K562 (cell line): ENCODE results near the gene NACC1. TPM values are rescaled to one million over a fixed set of nuclear protein-coding genes. Genes with fewer than 3 reads are reported as not detected.
A peak's percentile ranks its signal among the peaks of the same experiment; 100 is the strongest.

ENCODE experiments used
- ATF4 ChIP-seq: fragments of 450-650 bp; formaldehyde crosslinking; IDR thresholded peaks from 2 replicates; pipeline ENCODE4 v1.4.0; 2022; ENCODE audit warnings: mild to moderate bottlenecking, moderate library complexity
- CREB5 ChIP-seq: fragments of 250-450 bp; sonication (Bioruptor Pico); IDR thresholded peaks from 2 replicates; pipeline ENCODE4 v1.5.0; 2020; ENCODE audit warnings: mild to moderate bottlenecking
- EHMT2 ChIP-seq: fragments of 450-650 bp; IDR thresholded peaks from 2 replicates; pipeline ENCODE4 v1.6.1; 2018; ENCODE audit warnings: antibody characterized with exemption
- FIP1L1 ChIP-seq: fragments of 200-400 bp; formaldehyde crosslinking; IDR thresholded peaks from 2 replicates; pipeline ENCODE4 v1.6.1; 2018; ENCODE audit warnings: mild to moderate bottlenecking, low read depth, low read length; ENCODE audit not compliant: poor library complexity, severe bottlenecking
- FOSL1 ChIP-seq: fragments of 200-800 bp; sonication (Bioruptor generic); conservative IDR thresholded peaks from 2 replicates; pipeline ENCODE4 v1.6.1; 2016; ENCODE audit warnings: missing genetic modification characterization, missing compliant biosample characterization
- GATAD2A ChIP-seq: fragments of 450-650 bp; IDR thresholded peaks from 2 replicates; pipeline ENCODE4 v1.6.1; 2017
- MLLT1 ChIP-seq, 2 experiments: fragments of 450-650 bp; IDR thresholded peaks; 2 replicates each; pipeline ENCODE4 v1.6.1; 2016
- MTA2 ChIP-seq: fragments of 450-650 bp; IDR thresholded peaks from 2 replicates; pipeline ENCODE4 v1.6.1; 2016; ENCODE audit warnings: low read depth
- NFRKB ChIP-seq: fragments of 450-650 bp; IDR thresholded peaks from 2 replicates; pipeline ENCODE4 v1.6.1; 2016; ENCODE audit warnings: low read depth
- PBX2 ChIP-seq, 2 experiments: IDR thresholded peaks in 1 of 2; conservative IDR thresholded peaks in 1 of 2; 2 replicates each; pipeline ENCODE4 v1.6.1; 2016; ENCODE audit warnings: low read depth in 2 of 2, mild to moderate bottlenecking in 1 of 2, missing compliant biosample characterization in 1 of 2, missing genetic modification characterization in 1 of 2, moderate library complexity in 1 of 2
- SMARCC2 ChIP-seq: fragments of 450-650 bp; IDR thresholded peaks from 2 replicates; pipeline ENCODE4 v1.6.1; 2017; ENCODE audit warnings: antibody characterized with exemption, moderate library complexity, mild to moderate bottlenecking, low read depth
- SRSF9 ChIP-seq: fragments of 200-400 bp; formaldehyde crosslinking; IDR thresholded peaks from 2 replicates; pipeline ENCODE4 v1.6.1; 2017; ENCODE audit warnings: low read depth, low read length, borderline replicate concordance
- VEZF1 ChIP-seq: fragments of 200-800 bp; sonication (Bioruptor generic); IDR thresholded peaks from 2 replicates; pipeline ENCODE4 v1.6.1; 2017; ENCODE audit warnings: missing genetic modification characterization, missing compliant biosample characterization
- ZBTB49 ChIP-seq: sonication (generic); formaldehyde crosslinking; IDR thresholded peaks from 2 replicates; pipeline ENCODE4 v1.8.0; 2022; ENCODE audit warnings: missing genetic modification reagents, mild to moderate bottlenecking, borderline replicate concordance
- ZNF668 ChIP-seq: fragments of 250-450 bp; sonication (Bioruptor Pico); IDR thresholded peaks from 2 replicates; pipeline ENCODE4 v1.8.0; 2022; ENCODE audit warnings: mild to moderate bottlenecking, inconsistent platforms
- ZNF75A ChIP-seq: fragments of 450-650 bp; formaldehyde crosslinking; IDR thresholded peaks from 2 replicates; pipeline ENCODE4 v1.4.0; 2020; ENCODE audit warnings: mild to moderate bottlenecking
- polyA plus RNA-seq, 8 experiments: library from polyadenylated mRNA; depleted of rRNA in 4 of 8; stranded (reverse) in 5 of 8; unstranded in 3 of 8; fragments of >200 nt; fragmentation: Nextera tagmentation in 2 of 8; fragmentation: Illumina TruSeq in 1 of 8; extraction: Ambion mirVana in 2 of 8; extraction: Trizol in 1 of 8; gene quantifications; 2 replicates each; pipeline versions ENCODE4 v1.2.1 to v1.2.3, GENCODE V29; 2011 to 2014; ENCODE audit warnings: inconsistent platforms in 1 of 8, missing spikeins in 1 of 8
- total RNA-seq, 7 experiments: library from RNA; depleted of rRNA in 6 of 7; stranded (reverse); fragments of >200 nt in 6 of 7; fragmentation: Illumina TruSeq in 2 of 7; extraction: Trizol in 2 of 7; gene quantifications; 2 replicates each; pipeline versions ENCODE4 v1.2.1 to v1.2.3, GENCODE V29; 2011 to 2021; ENCODE audit warnings: low replicate concordance in 1 of 7

The NACC1 gene
- total and polyA plus RNA-seq, 9 of the 15 experiments (the other 6 are each of a cell fraction or from before 2014, with no cell fraction given), result 0.04 to 96.6 (median 25.8) TPM

GRCh38 chr19:13164343-13165161 is 46.5 kb downstream of the NACC1 start (continued):
- TF ChIP-seq ZBTB49 (CRISPR knock-in tag) (no peak), FOSL1 (0 out of 2 replicates have a peak, but pooled peaks have one; percentile 36), MTA2 (no peak), FIP1L1 (no peak), VEZF1 (CRISPR knock-in tag) (no peak), ZNF668 (no peak), SRSF9 (no peak), CREB5 (CRISPR knock-in tag) (0 out of 2 replicates have a peak, but pooled peaks have one; percentile 32), EHMT2 (no peak), ZNF75A (no peak), NFRKB (peak; percentile 55), MLLT1 (IDR thresholded peaks at IDR 0.05) (no peak), ATF4 (no peak), GATAD2A (peak; percentile 60; the same call in 1 of the 2 replicates), PBX2 (CRISPR knock-in tag; IDR thresholded peaks at IDR 0.05; ENCODE audit: low read depth) (no peak), PBX2 (tag; conservative IDR thresholded peaks at IDR 0.05; ENCODE audit: low read depth) (no peak), SMARCC2 (no peak)
